T-helper 2 cell treated with Interferon-gamma antibody and Interleukin-4, amounts not matched to agents 5 μg/mL and 100 μg/mL, for 36 hours (primary cell): ENCODE data around the gene ZBTB17.
A peak's percentile ranks its signal among the peaks of the same experiment; 100 is the strongest.
"Not testable (repeated sequence)": the region's sequence is repeated elsewhere in the genome, so short reads cannot be mapped to it uniquely, and the experiment has no call there.

Experiments used
- DNase-seq: peaks from one replicate; pipeline ENCODE4 v3.0.0; 2021; ENCODE audit warnings: low spot score
- H3K27ac Mint-ChIP-seq: one replicate; pipeline ENCODE4 v1.8.0; 2021; ENCODE audit warnings: mild to moderate bottlenecking, mixed read lengths
- H3K27me3 Mint-ChIP-seq: one replicate; pipeline ENCODE4 v1.8.0; 2021; ENCODE audit warnings: low read depth, mixed read lengths
- H3K36me3 Mint-ChIP-seq: one replicate; pipeline ENCODE4 v1.8.0; 2021; ENCODE audit warnings: low read depth, mixed read lengths
- H3K4me1 Mint-ChIP-seq: one replicate; pipeline ENCODE4 v1.8.0; 2021; ENCODE audit warnings: low read depth, mixed read lengths
- H3K4me3 Mint-ChIP-seq: one replicate; pipeline ENCODE4 v1.8.0; 2022; ENCODE audit warnings: mild to moderate bottlenecking, moderate library complexity, mixed read lengths
- H3K9me3 Mint-ChIP-seq: one replicate; pipeline ENCODE4 v1.8.0; 2021; ENCODE audit warnings: mixed read lengths

Gene ZBTB17

GRCh38 chr1:15896841-15897610 lies 78.9 kb downstream of the ZBTB17 start:
- H3K4me3 Mint-ChIP-seq, H3K9me3 Mint-ChIP-seq, DNase-seq, H3K27me3 Mint-ChIP-seq, H3K27ac Mint-ChIP-seq: not testable (repeated sequence)
- Mint-ChIP-seq H3K36me3 (peaks cover 19% of the 10 kb centered on the region), H3K4me1 (peaks cover 23% of the 10 kb centered on the region)

GRCh38 chr1:15895233-15895632 lies 80.7 kb downstream of the ZBTB17 start:
- no peaks in the 10 kb centered on the region for H3K9me3 Mint-ChIP-seq
- DNase-seq, result no peak
- H3K27me3 Mint-ChIP-seq, result no peaks in the 10 kb centered on the region
- peaks cover 21% of the 10 kb centered on the region for H3K4me1 Mint-ChIP-seq
- no peak overlapping the region for H3K4me3 Mint-ChIP-seq
- H3K36me3 Mint-ChIP-seq, result peaks cover 19% of the 10 kb centered on the region
- H3K27ac Mint-ChIP-seq, result no peak overlapping the region

- H3K36me3 Mint-ChIP-seq, result peaks cover 17% of the 10 kb centered on the region
- DNase-seq, H3K27me3 Mint-ChIP-seq, H3K9me3 Mint-ChIP-seq, H3K4me3 Mint-ChIP-seq: not testable (repeated sequence)
- H3K4me1 Mint-ChIP-seq, result peaks cover 16% of the 10 kb centered on the region
- H3K27ac Mint-ChIP-seq, result peak overlapping the region; percentile 56
These were observed 82.9 kb downstream of the ZBTB17 start for GRCh38 chr1:15892857-15893599.
